OCI-LY1 (cell line): ENCODE measurements around the gene MTX1.

ENCODE experiments used
- H2AFZ ChIP-seq: fragments of 200-600 bp; sonication (generic), shearing (Covaris generic); 2 replicates; pipeline ENCODE4 v1.6.0; 2014; ENCODE audit warnings: antibody characterized with exemption, mild to moderate bottlenecking, low read length
- H3F3A ChIP-seq: fragments of 200-600 bp; sonication (generic), shearing (Covaris generic); 2 replicates; pipeline ENCODE4 v1.6.0; 2014; ENCODE audit warnings: mild to moderate bottlenecking, antibody characterized with exemption, low read length, moderate library complexity; ENCODE audit not compliant: insufficient read depth
- H3K27ac ChIP-seq: fragments of 200-600 bp; sonication (generic); 2 replicates; pipeline ENCODE4 v1.5.1; 2014; ENCODE audit warnings: low read length, mixed run types, mild to moderate bottlenecking, low read depth; ENCODE audit not compliant: poor library complexity, severe bottlenecking
- H3K27me3 ChIP-seq: fragments of 200-600 bp; sonication (generic); 2 replicates; pipeline ENCODE4 v1.6.0; 2014; ENCODE audit warnings: antibody characterized with exemption, mild to moderate bottlenecking, low read length, moderate library complexity; ENCODE audit not compliant: insufficient read depth
- H3K36me3 ChIP-seq: fragments of 200-600 bp; sonication (generic); 2 replicates; pipeline ENCODE4 v1.6.1; 2014; ENCODE audit warnings: mild to moderate bottlenecking, antibody characterized with exemption, low read length, moderate library complexity, mixed read lengths; ENCODE audit not compliant: insufficient read depth
- H3K4me1 ChIP-seq: fragments of 200-600 bp; sonication (generic); 2 replicates; pipeline ENCODE4 v1.5.1; 2014; ENCODE audit warnings: mild to moderate bottlenecking, low read length, moderate library complexity; ENCODE audit not compliant: insufficient read depth, severe bottlenecking
- H3K4me2 ChIP-seq: fragments of 200-600 bp; sonication (generic), shearing (Covaris generic); 2 replicates; pipeline ENCODE4 v1.6.1; 2014; ENCODE audit warnings: low read length
- H3K4me3 ChIP-seq: fragments of 200-600 bp; sonication (generic); 2 replicates; pipeline ENCODE4 v1.5.1; 2014; ENCODE audit warnings: low read length, low read depth, mild to moderate bottlenecking, mixed read lengths; ENCODE audit not compliant: poor library complexity, severe bottlenecking
- H3K79me2 ChIP-seq: fragments of 200-600 bp; shearing (Covaris generic); 2 replicates; pipeline ENCODE4 v1.6.1; 2016; ENCODE audit warnings: mixed run types, low read length, mixed read lengths; ENCODE audit not compliant: insufficient read depth
- H3K9ac ChIP-seq: fragments of 200-600 bp; sonication (generic), shearing (Covaris generic); 2 replicates; pipeline ENCODE4 v1.6.1; 2014; ENCODE audit warnings: mild to moderate bottlenecking, low read length, mixed read lengths
- H3K9me2 ChIP-seq: fragments of 200-600 bp; sonication (generic), shearing (Covaris generic); 2 replicates; pipeline ENCODE4 v1.6.1; 2014; ENCODE audit warnings: low read depth, mild to moderate bottlenecking, low read length, mixed read lengths
- H3K9me3 ChIP-seq: fragments of 200-600 bp; shearing (Covaris generic); 2 replicates; pipeline ENCODE4 v1.6.1; 2014; ENCODE audit warnings: low read length, mixed read lengths
- H4K20me1 ChIP-seq: fragments of 200-600 bp; sonication (generic), shearing (Covaris generic); 2 replicates; pipeline ENCODE4 v1.6.0; 2016; ENCODE audit warnings: mild to moderate bottlenecking, low read length; ENCODE audit not compliant: insufficient read depth
- CTCF ChIP-seq: fragments of 200-600 bp; sonication (generic), shearing (Covaris generic); IDR thresholded peaks from 2 replicates; pipeline ENCODE4 v1.5.1; 2017; ENCODE audit warnings: mild to moderate bottlenecking, antibody characterized with exemption, low read length, moderate library complexity, mixed read lengths
- EZH2 ChIP-seq: fragments of 200-600 bp; sonication (generic), shearing (Covaris generic); IDR thresholded peaks from 2 replicates; pipeline ENCODE4 v1.8.0; 2017; ENCODE audit warnings: borderline replicate concordance, mixed run types, mild to moderate bottlenecking, antibody characterized with exemption, low read length, moderate library complexity, mixed read lengths

MTX1 gene

GRCh38 chr1:155263067-155263466 is 54.6 kb downstream of the MTX1 start:
- H4K20me1 ChIP-seq: no peaks in the 10 kb centered on the region
- H3K4me1 ChIP-seq: peaks cover 17% of the 10 kb centered on the region
- H3K36me3 ChIP-seq: peaks cover 67% of the 10 kb centered on the region
- no peak overlapping the region for H3K4me2 ChIP-seq
- H2AFZ ChIP-seq: no peak overlapping the region
- H3F3A ChIP-seq: peaks cover 18% of the 10 kb centered on the region
- H3K9ac ChIP-seq: no peak overlapping the region
- no peaks in the 10 kb centered on the region for H3K9me2 ChIP-seq
- TF ChIP-seq CTCF (no peak), EZH2 (no peak)
- H3K27ac ChIP-seq: peak overlapping the region; percentile 47
- H3K9me3 ChIP-seq: no peaks in the 10 kb centered on the region
- no peaks in the 10 kb centered on the region for H3K27me3 ChIP-seq
- peaks cover 8% of the 10 kb centered on the region; the same call in 1 of the 2 replicates for H3K79me2 ChIP-seq
- H3K4me3 ChIP-seq: no peak overlapping the region
